GM19328 (cell line): ENCODE data around the gene TNIK.

Experiments
- ATAC-seq: cut with Tn5 transposase; IDR thresholded peaks from one replicate; pipeline ENCODE4 v1.9.1; 2021; ENCODE audit warnings: mild to moderate bottlenecking, moderate library complexity; ENCODE audit not compliant: unreplicated experiment

TNIK gene

GRCh38 chr3:171115667-171116066, 344.5 kb downstream of the TNIK start:
- no peak for ATAC-seq

DNA sequence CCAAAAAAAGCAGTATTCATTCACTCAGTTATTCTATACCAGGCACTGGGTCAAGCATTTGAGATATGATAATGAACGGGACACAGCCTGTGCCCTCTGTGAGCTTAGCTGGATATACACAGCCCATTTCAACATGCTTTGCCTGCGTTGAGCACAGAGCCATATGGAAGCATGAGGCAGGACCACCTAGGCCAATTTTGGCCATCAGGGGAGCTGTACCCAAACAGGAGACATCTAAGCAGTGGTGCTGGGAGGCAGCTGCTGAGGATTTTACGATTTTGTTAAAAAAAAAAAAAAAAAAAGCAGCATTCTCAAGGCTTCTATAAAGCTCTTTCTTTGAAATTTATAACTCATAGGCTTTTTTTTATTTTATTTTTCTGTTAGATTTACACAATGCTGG, 346.5 kb downstream of the TNIK start:
- no peak for ATAC-seq

- ATAC-seq = no peak
Measured at GRCh38 chr3:171110715-171111114, 349.5 kb downstream of the TNIK start.

DNA sequence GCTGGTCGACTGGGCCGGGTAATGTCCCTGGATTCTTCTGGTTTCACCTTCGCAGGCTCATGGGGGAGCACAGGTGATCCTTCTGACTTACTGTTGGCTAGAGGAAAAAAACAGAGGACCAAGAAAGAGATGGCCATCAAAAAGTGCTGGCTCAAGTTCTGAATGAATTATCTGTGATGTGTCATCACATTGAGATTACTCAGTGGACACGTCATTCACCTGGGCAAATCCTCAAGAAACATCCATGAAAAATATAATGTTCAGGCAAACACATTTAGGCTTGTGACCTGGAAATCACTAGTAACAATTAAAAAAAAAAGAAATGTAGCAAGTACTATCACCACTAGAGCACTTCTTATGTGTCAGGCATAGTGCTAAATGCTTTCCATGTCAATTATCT, 352.1 kb downstream of the TNIK start:
- no peak for ATAC-seq

DNA sequence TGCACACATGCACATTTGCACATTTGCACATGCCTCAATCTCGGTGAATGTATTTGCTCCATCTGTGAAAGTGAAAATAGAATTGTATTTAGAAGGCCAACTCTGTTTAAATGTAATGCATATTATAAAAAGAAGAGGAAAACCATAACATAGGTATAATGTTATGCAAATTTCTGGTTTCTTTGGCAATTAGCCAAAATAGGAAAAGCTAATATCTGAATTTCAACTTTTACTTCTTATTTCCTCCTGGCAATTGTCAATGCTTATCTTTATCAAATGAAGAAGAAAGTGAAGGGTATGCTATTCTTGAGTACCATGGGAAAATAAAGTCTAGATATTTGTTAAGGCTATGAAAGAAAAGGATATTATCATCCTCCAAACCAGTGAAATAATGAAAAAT, 357.0 kb downstream of the TNIK start:
- ATAC-seq = no peak

GRCh38 chr3:171101982-171102641, 358.1 kb downstream of the TNIK start:
- no peak for ATAC-seq

DNA sequence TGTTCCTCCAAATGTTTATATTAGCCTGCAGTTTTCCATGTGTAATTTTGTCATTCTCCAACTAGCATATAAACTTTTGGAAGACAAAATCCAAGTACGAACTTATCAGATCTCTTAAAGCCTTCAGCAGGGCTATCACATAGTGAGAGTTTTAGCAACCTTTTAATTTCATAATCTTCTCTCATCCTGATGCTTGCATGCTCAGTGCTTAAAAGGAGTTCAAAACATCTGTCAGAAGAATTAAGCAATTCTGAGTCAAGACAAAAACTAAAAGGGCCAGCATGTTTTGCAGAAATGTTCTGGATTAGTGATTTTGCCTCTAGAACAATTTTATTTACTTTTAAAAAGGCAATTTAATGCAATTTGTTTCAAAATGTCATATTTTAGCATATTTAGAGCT, 360.3 kb downstream of the TNIK start:
- ATAC-seq = no peak

DNA sequence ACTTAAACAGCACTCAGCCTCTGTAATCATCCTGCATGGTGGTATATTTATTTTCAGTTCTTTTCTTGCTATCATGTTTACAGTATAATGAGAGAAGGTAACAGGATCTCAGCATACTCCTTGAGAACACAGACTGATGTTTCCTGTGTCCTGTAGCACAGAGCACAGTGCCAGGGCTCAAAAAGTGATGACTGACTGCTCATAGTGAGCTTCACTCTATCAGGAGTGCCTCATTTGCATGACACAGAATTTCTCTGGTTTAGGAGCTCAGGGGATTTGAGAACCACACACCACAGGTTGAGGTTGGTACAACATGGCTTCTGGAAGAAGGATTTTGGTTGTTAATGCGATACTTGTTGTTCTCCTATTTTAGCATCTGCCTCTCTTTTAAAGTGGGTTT, 365.1 kb downstream of the TNIK start:
- ATAC-seq = peak; percentile 92

DNA sequence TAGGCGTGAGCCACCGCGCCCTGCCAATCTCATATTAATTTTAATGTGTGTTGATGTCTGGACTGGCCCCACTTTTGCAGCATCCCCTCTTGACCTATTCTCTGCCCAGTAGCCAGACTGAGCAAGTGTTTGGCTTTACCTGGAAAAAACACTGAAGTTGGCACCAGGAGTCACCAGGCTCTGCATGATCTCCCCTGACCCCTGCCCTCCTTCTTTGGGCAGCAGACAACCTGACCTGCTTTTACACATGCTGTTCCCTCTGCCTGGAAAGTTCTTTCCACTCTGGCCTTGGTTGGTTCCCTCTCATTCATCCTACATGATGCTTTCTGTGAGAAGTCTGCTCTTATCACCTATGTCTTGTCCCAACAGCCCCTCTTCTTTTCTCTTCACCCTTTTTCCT, 365.8 kb downstream of the TNIK start:
- ATAC-seq = no peak

DNA sequence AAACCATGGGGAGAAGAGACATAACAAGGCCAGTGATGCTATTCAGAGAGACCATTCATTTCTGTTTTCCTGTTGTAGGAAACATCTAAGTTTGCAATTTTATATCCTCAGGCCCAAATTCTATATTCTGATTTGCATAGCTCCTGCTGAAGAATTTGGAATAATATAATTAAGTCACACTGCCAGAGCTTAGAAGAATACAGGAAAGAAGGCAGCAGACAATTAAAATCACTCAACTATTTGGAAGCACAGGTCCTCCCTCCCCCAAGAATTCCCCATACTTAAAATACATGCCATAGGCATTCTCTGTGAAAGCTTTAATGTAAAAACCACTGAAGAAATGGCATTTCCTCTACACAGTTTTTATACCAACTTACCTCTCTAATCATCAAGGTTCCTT, 366.7 kb downstream of the TNIK start:
- no peak for ATAC-seq

DNA sequence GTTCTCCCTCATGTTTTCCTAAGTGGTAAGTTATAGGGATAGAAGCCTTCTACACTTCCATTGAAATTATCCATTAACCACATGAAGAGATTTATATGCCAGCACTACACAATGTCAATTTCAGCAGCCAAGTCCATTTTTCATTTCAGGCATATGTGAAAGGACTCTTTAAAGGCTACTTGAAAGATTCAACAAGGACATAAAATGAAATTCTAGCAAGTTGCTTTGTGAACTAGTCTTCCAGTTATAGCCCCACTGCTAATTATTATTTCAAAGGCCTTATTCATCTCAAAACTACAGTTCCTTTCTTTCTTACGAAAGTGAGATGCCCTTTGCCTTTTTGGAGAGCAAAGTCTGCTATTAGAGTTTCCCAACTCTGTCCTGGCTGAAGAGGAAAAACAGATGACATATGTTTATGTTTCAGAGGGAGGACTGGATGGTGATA, 367.7 kb downstream of the TNIK start:
- ATAC-seq = no peak

DNA sequence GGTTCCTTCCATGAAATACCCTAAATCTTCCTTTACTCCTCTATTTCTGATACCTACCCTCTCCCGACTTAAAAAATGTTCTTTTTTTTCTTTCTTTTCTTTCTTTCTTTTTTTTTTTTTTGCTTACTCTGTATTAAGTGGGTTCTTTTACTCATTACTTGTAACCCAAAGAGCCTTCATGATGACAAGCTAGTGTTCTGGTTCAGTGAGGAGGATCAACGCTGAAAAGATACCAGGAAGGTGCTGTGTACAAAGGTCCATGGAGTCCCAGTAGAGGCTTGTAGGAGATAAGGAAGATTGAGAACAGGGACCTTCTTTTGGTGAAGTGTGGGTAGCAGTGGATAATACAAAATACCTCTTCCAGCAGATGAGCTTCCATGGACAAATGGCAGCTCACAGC, 369.9 kb downstream of the TNIK start:
- no peak for ATAC-seq

- ATAC-seq = no peak
Measured at GRCh38 chr3:171088964-171089754, 371.0 kb downstream of the TNIK start.

DNA sequence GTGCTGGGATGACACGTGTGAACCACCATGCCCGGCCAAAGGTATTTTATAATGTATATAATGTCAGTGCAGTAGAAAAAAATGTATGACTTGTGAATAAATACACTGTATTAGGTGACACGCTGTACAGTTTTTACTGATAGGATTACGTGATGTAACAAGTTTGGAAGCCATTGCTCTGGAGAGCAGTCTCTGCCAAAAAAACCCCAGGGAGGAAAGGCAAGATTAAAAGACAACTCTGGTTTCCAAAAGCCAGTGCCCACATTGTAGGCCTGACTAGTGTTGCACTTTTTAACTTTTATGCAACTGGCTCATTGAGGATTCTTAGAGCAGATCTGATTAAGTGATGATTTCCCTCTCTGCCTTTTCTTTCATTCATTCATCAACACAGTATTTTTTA, 371.7 kb downstream of the TNIK start:
- no peak for ATAC-seq

DNA sequence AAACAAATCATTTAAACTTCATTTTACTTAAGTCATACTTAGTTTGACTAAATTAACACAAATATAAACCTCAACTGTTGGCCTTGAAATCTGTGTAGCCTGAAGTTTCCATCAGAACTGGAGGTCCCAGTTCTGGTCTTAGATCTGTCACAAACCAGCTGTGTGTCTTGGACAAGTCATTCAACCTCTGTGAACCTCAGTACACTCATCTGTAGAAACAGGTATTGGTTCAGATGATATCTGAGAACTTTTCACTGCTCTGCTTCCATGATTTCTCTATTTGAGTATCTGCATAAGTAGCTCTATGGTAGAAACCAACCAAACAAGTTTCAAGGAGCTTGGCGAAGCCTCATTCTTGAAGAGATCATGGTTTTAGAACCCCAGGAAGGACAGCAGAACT, 373.3 kb downstream of the TNIK start:
- ATAC-seq = no peak

DNA sequence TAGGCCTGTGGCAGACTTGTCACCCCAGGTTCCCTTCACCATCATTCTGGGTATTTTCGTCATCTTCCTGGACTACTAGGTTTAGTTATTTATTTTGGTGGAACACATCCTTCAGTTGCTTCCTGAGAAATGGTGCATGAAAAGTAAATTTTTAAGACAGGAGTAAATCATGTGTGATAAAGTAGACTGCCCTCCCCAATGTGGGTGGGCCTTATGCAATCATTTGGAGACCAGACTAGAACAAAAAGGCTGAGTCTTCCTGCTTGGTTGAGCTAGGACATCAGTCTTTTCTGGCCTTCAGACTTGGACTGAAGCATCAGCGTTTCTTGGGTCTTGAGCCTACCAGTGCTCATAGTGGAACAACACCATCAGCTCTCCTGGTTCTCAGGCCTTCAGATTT, 382.9 kb downstream of the TNIK start:
- no peak for ATAC-seq

GRCh38 chr3:171072432-171072831, 387.8 kb downstream of the TNIK start:
- no peak for ATAC-seq

DNA sequence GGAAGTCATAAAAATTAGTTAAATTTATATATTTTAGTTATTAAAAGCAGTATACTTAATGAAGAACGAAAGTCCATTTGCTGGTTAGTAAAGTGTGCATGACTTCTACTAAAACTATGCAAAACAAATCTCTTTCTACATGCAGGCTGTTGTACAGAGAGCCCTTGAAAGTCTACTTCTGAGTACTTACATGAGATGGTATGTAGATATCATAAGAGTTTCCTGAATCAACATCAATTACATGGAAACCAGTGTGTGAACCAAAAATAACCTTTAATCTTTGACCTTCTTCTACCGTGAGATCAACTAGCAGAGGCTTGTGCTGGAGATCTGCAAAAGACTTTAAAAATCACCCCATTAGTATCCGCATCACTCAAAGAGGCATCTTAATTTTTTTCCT, 391.5 kb downstream of the TNIK start:
- no peak for ATAC-seq

- no peak for ATAC-seq
Measured at GRCh38 chr3:171066206-171066605, 394.0 kb downstream of the TNIK start.

- no peak for ATAC-seq
Measured at GRCh38 chr3:171065732-171066131, 394.5 kb downstream of the TNIK start.

- no peak for ATAC-seq
Measured at GRCh38 chr3:171064461-171064860, 395.7 kb downstream of the TNIK start.

GRCh38 chr3:171061749-171062148, 398.5 kb downstream of the TNIK start:
- no peak for ATAC-seq

GRCh38 chr3:171059978-171060377, 400.2 kb downstream of the TNIK start:
- ATAC-seq = no peak
